Neuron (in vitro differentiated cells): Measurements from ENCODE around the gene CDKL2.
"Not testable (repeated sequence)": the region's sequence is repeated elsewhere in the genome, so short reads cannot be mapped to it uniquely, and the experiment has no call there.

Experiments
- H2AFZ ChIP-seq: one replicate; pipeline ENCODE4 v1.6.1; 2013; ENCODE audit warnings: low read depth, mild to moderate bottlenecking, inconsistent platforms, low read length, moderate library complexity
- H3K27me3 ChIP-seq: one replicate; pipeline ENCODE4 v1.6.1; 2013; ENCODE audit warnings: low read length; ENCODE audit not compliant: insufficient read depth
- H3K36me3 ChIP-seq: one replicate; pipeline ENCODE4 v1.6.1; 2013; ENCODE audit warnings: low read length; ENCODE audit not compliant: insufficient read depth
- H3K4me1 ChIP-seq: one replicate; pipeline ENCODE4 v1.6.1; 2013; ENCODE audit warnings: low read length; ENCODE audit not compliant: insufficient read depth
- H3K4me3 ChIP-seq: 2 replicates; pipeline ENCODE4 v1.5.1; 2013; ENCODE audit warnings: mild to moderate bottlenecking, low read length, moderate library complexity
- H3K9me3 ChIP-seq: one replicate; pipeline ENCODE4 v1.6.1; 2013; ENCODE audit warnings: low read length

CDKL2 gene

DNA sequence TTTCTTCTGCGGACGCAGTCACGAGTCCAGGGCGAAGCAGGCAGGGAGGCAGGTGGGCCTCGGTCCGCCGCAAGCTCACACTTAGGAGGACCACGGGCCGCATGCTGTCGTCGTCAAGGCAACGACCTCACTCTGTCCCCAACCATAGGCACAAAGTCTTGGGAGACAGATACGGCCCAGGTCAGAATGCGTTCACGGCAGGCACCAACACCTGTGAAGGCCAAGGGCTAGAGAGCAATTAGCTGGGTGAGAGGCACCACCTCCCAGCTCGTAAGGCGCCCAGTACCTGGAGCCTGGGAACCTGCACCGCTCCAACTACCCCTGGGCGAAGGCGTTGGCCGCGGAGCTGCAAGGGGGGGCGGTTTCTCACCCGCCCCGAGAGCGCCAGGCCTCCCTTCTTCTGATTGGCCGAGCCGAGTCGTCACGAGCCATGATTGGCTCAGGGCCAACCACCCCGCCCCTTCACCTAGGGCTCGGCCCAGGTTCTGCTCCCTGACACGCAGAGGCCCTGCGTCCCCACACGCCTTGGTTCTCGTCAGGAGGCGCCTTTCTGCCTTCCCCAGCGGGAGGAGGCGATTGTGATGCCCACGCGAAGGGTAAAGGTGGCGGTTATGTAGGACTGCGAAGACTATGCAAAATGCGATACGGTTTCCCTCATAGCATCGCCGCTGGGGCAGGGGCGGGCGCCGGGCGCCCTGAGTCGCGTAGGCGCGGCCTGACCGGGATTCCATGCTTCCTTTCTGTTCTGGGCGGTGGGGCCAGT is at the start of gene CDKL2:
TSS of gene CDKL2 (minus strand) at position 355 of the 763 bp plus-strand sequence. CDS start 4,540 bp downstream, outside the sequence.
- Histone ChIP-seq H3K4me3 (peak within 1 kb of the TSS; percentile 55), H3K27me3 (no peaks in the 10 kb centered on the region), H3K9me3 (no peaks in the 10 kb centered on the region), H2AFZ (peak within 1 kb of the TSS; percentile 95), H3K36me3 (no peaks in the 10 kb centered on the region), H3K4me1 (peaks cover 8% of the 10 kb centered on the region)

DNA sequence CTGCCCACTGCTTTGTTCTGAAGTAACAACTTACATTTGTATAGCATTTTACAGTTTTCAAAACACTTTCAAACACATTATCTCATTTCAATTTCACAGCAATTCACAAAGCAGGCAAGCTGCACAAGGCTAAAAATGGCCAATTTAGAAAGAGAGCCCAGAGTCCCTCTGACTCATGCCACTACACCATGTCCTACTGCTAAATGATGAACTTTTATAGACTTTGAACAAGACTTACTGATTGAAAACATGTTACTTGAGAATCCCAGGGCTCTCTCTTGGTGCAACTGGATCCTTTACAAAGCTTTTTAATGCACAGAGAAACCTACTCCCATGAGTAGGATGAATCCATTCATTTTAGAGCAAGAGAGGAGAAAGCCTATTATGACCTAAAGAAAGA is 48.6 kb upstream of the CDKL2 start:
- no peak overlapping the region for H2AFZ ChIP-seq

DNA sequence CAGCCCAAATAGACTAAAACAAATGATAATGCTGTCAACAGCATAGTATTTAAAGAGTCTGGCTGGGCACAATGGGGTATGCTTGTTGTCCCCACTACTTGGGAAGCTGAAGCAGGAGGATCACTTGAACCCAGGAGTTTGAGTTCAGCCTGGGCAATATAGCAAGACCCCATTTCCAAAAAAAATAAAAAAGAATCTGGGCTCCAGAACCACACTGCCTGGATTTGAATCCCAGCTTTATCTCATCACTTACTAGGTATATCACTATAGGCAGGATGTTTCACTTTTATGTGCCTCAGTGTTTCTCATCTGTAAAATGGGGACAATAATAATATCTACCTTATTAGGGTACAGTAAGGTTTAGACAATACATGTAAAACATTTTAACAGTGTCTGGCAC is 48.1 kb upstream of the CDKL2 start:
- Histone ChIP-seq H3K27me3 (no peaks in the 10 kb centered on the region), H3K36me3 (no peaks in the 10 kb centered on the region), H3K4me1 (peaks cover 9% of the 10 kb centered on the region), H3K4me3 (no peak overlapping the region), H2AFZ (no peak overlapping the region), H3K9me3 (no peaks in the 10 kb centered on the region)

More for the DNA sequence above, 48.6 kb upstream of the CDKL2 start:
- Histone ChIP-seq H3K36me3 (no peaks in the 10 kb centered on the region), H3K9me3 (no peaks in the 10 kb centered on the region), H3K4me3 (no peak overlapping the region), H3K27me3 (no peaks in the 10 kb centered on the region), H3K4me1 (peaks cover 5% of the 10 kb centered on the region)

DNA sequence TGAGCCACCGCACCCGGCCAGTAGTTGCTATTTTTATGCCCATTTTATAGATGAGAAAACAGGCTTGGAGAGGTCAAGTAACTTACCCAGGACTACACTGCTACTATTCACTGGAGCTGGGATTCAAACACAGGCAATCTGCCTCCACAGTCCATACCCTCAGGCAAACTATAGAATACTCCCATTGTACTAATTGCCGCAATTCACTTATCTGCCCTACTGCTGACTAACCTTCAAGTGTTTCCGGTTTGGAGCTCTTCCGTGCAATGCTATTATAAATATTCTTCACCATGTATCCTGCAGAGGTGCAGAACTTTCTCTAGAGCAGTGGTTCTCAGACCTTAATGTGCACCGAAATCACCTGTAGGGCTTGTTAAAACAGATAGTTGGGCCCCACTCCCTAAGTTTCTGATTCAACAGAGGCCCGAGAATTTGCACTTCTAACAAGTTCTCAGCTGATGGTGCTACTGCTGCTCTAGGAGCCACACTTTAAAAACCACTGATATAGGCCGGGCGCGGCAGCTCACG is 44.7 kb upstream of the CDKL2 start:
- Histone ChIP-seq H3K27me3 (no peaks in the 10 kb centered on the region), H3K9me3 (no peaks in the 10 kb centered on the region), H2AFZ (no peak overlapping the region), H3K4me3 (no peak overlapping the region), H3K4me1 (peaks cover 25% of the 10 kb centered on the region), H3K36me3 (peaks cover 4% of the 10 kb centered on the region)

DNA sequence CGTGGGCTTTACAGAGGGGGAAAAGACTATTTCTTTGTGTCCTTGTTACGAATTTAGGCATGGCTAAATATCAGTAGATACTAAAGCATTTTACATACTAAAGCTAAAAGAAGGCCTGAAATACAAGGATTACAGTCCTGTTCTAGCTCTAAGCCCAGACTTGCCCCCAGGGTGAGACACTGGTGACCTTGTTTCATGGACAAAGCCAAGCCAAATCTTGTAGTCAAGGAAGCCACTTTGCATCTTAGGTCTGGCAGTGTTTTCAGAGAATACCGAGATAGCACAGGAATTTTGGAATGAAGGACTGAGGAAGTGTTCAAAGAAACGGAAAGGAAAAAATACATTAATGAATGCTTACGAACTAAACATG is 43.6 kb upstream of the CDKL2 start:
- no peaks in the 10 kb centered on the region for H3K9me3 ChIP-seq
- H3K4me3 ChIP-seq = peak overlapping the region; percentile 82
- no peaks in the 10 kb centered on the region for H3K27me3 ChIP-seq
- peaks cover 25% of the 10 kb centered on the region for H3K4me1 ChIP-seq
- H2AFZ ChIP-seq = peak overlapping the region; percentile 75
- H3K36me3 ChIP-seq = peaks cover 4% of the 10 kb centered on the region

DNA sequence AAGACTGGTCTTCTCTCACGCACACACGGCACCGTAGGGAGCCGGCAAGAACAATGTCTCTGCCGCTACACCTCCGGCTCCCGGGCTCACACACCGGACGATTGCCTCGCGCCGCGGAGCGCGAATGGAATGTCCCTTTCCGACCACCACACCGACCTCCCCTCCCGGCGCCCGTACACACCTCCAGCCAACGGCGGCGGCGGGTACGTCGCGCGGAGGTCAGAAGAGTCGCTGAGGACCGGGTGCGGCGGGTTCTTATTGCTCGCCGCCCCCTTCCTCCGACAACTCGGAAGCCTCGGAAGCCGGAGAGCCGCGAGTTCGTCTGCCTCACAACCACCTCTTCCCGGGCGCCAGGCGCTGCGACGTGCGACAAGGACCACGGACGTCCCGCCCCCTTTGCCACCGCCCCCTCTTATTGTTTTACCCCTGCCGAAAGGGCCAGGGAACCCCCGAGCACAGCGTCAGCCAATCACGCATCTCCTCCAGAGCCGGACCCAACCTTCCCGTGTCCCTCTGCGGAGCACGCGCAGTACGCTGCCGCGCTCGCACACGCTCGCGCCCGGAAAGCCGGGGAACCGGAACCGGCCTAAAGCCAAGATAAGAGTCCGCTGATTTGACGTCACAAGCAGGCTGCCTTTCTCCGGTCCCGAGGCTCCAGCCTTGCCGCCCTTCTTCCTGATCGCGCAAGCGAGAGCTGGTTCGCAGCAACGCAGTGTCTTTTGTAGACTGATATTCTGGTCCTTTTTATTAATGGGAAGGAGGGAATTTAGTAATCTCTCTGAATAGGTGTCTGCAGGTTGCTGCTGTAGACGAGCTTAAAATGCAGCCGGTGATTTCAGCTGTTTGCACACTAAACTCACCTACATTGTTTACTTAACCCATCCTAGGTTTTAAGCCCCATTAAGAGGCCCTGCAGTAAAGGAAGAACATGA is 43.0 kb upstream of the CDKL2 start, which contains the start of gene G3BP2:
TSS of gene G3BP2 (minus strand) at position 385 of the 932 bp plus-strand sequence. CDS start 11,386 bp downstream, outside the sequence.
- Histone ChIP-seq H3K4me3 (peak within 1 kb of the TSS; percentile 82), H3K4me1 (peaks cover 25% of the 10 kb centered on the region), H2AFZ (peak within 1 kb of the TSS; percentile 75), H3K36me3 (peaks cover 4% of the 10 kb centered on the region), H3K9me3 (no peaks in the 10 kb centered on the region), H3K27me3 (no peaks in the 10 kb centered on the region)

DNA sequence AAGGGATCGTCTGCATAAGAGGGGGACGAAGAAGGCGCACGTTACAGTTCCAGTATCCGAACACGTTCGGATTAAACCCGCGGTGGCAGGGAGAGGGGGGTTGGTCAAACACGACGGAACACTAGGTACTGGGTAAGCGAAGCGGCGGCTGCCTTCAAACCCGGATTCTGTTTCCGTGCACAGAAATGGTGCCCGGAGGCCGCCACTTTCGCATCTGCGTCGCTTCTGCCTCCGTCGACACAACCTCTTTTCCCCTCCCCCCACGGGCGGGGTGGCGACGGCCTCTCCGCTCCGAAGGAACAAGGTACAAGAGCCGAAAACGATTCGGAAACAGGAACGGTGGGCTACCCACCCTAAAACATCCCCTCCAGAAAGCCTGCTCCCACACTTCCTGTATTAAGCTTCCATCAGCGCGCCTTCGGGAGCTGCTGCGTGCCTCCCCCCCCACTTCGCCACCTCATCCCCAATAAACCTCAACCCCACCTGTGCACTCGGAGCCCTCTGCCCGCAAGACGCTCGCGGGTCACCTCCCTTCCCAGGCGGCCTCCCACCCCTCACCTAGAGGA is 42.2 kb upstream of the CDKL2 start:
- Histone ChIP-seq H3K27me3 (no peaks in the 10 kb centered on the region), H3K36me3 (peaks cover 4% of the 10 kb centered on the region), H2AFZ (peak overlapping the region; percentile 6), H3K4me1 (peaks cover 25% of the 10 kb centered on the region), H3K4me3 (peak overlapping the region; percentile 82), H3K9me3 (no peaks in the 10 kb centered on the region)

DNA sequence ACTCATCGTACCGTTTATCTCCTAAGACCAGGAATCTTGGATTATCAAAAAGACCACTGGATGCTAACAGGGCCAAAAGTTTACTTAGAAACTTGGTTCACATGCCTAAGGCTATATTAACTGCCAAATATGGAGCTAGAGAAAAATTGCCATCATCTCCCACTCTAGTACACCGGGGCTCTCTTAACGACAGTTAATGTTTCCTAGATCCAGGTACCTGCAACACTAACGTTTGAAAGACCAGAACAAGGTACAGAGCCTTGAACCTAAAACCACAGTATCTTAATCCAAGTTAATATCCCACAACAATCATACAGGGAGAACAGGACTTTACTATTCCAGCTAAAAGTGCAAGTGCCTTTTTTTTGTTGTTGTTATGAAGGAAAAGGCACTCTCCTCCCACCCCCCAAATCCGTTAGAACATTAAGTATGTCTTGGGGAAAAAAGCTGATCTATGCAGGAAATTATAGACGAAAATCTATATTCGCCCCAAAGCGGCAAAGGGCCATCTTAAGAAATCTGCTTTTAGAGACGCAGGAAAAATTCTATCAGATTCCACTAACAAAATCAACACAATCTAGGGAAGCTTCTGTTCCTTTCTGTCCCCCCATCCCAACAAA is 41.6 kb upstream of the CDKL2 start:
- Histone ChIP-seq H3K27me3 (no peaks in the 10 kb centered on the region), H3K9me3 (no peaks in the 10 kb centered on the region), H2AFZ (no peak overlapping the region), H3K4me3 (peak overlapping the region; percentile 82), H3K4me1 (peaks cover 25% of the 10 kb centered on the region), H3K36me3 (peaks cover 4% of the 10 kb centered on the region)

DNA sequence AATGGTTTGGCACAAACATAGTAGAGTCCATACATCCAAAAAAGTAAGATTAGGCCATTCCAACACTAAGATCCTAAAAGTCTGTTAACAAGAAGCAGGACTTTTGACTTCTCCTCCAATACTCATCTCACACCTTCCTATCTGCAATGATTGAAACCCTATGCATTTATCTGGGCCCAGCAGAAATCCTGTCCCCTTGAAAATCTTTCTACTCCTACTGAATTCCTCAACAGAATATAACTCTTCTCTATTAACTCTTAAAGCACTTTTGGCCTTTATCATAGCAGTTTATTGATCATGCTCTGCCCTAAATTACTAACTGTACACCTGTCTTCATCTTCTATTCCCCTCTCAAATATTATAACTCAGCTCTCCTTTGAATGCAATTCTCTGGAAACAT is 38.3 kb upstream of the CDKL2 start:
- H3K4me3 ChIP-seq = no peak overlapping the region
- H3K9me3 ChIP-seq = no peaks in the 10 kb centered on the region
- H2AFZ ChIP-seq = no peak overlapping the region
- peaks cover 17% of the 10 kb centered on the region for H3K4me1 ChIP-seq
- H3K36me3 ChIP-seq = peaks cover 4% of the 10 kb centered on the region
- H3K27me3 ChIP-seq = no peaks in the 10 kb centered on the region

DNA sequence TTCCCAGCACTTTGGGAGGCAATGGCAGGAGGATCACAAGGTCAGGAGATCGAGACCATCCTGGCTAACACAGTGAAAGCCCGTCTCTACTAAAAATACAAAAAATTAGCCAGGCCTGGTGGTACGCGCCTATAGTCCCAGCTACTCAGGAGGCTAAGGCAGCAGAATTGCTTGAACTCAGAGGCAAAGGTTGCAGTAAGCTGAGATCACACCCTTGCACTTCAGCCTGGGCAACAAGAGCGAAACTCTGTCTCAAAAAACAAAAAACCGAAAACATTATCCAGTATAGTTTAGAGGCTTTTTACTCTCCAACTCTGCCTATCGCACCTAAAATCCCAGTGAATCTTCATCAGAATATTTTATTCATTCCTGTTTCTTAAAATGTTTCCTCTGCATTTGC is 37.3 kb upstream of the CDKL2 start:
- not testable (repeated sequence) for H3K4me3 ChIP-seq, H2AFZ ChIP-seq, H3K36me3 ChIP-seq, H3K27me3 ChIP-seq, H3K9me3 ChIP-seq
- peaks cover 16% of the 10 kb centered on the region for H3K4me1 ChIP-seq

DNA sequence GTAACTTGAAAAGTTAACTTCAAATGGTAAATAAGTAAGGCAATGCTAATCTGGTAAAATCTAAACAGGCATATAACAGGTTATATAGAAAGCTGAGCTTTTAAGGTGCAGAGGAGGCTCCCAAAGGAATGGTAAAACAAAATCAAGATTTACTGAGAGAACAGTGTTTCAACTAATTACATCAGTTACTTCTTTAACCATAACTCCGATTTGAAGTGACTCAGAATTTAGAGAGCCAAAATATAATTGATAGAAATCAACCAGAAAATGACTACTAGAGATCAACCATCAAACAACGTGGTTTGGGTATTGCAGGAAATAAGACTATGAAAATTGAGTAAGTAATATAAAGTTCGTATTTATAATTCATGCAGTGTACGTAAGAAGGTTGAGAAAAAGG is 36.0 kb upstream of the CDKL2 start:
- no peak overlapping the region for H2AFZ ChIP-seq
- H3K9me3 ChIP-seq = no peaks in the 10 kb centered on the region

DNA sequence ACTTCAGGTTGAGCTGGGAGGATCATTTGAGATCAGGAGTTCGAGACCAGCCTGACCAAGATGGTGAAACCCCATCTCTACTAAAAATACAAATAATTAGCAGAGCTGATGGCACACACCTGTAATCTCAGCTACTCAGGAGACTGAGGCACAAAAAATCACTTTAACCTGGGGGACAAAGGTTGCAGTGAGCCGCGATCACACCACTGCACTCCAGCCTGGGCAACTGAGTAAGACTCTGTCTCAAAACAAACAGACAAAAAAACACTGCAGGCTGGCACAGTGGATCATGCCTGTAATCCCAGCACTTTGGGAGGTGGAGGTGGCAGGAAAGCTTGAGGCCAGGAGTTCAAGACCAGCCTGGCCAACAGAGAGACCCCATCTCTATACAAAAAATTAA is 34.3 kb upstream of the CDKL2 start:
- H3K4me1 ChIP-seq, H3K4me3 ChIP-seq: not testable (repeated sequence)

More for the DNA sequence above, 36.0 kb upstream of the CDKL2 start:
- Histone ChIP-seq H3K36me3 (peaks cover 14% of the 10 kb centered on the region), H3K4me1 (peaks cover 11% of the 10 kb centered on the region), H3K27me3 (no peaks in the 10 kb centered on the region), H3K4me3 (no peak overlapping the region)

More for the DNA sequence above, 34.3 kb upstream of the CDKL2 start:
- H3K27me3 ChIP-seq, H2AFZ ChIP-seq, H3K9me3 ChIP-seq: not testable (repeated sequence)
- H3K36me3 ChIP-seq = peaks cover 23% of the 10 kb centered on the region
